HG03354 (cell line): ENCODE measurements around the gene IDNK.
"Not testable (repeated sequence)": the region's sequence is repeated elsewhere in the genome, so short reads cannot be mapped to it uniquely, and the experiment has no call there.

Experiments used
- ATAC-seq: cut with Tn5 transposase; IDR thresholded peaks from one replicate; pipeline ENCODE4 v1.9.1; 2021; ENCODE audit warnings: mild to moderate bottlenecking; ENCODE audit not compliant: unreplicated experiment, poor library complexity, severe bottlenecking

Gene IDNK

GRCh38 chr9:83622939-83623678 is at the start of gene IDNK:
Gene IDNK (plus strand): TSS chr9:83623143. CDS start chr9:83623172, 29 bp downstream.
- peak; percentile 84 for ATAC-seq

GRCh38 chr9:83574482-83574881 is 48.5 kb upstream of the IDNK start:
- ATAC-seq = no peak

- no peak for ATAC-seq
Measured at GRCh38 chr9:83582029-83582428, 40.9 kb upstream of the IDNK start.

GRCh38 chr9:83583151-83584014 is 39.6 kb upstream of the IDNK start:
- peak; percentile 83 for ATAC-seq

- ATAC-seq = no peak
Measured at GRCh38 chr9:83584995-83585394, 37.9 kb upstream of the IDNK start.

- ATAC-seq = no peak
Measured at GRCh38 chr9:83588256-83588655, 34.7 kb upstream of the IDNK start.

GRCh38 chr9:83596899-83597504 is 25.9 kb upstream of the IDNK start:
- peak; percentile 70 for ATAC-seq

- ATAC-seq = no peak
Measured at GRCh38 chr9:83598487-83598886, 24.5 kb upstream of the IDNK start.

- no peak for ATAC-seq
Measured at GRCh38 chr9:83599071-83599470, 23.9 kb upstream of the IDNK start.

- ATAC-seq = no peak
Measured at GRCh38 chr9:83601463-83601862, 21.5 kb upstream of the IDNK start.

- ATAC-seq = not testable (repeated sequence)
Measured at GRCh38 chr9:83607620-83608019, 15.3 kb upstream of the IDNK start.

GRCh38 chr9:83613298-83613697 is 9.6 kb upstream of the IDNK start:
- not testable (repeated sequence) for ATAC-seq

GRCh38 chr9:83617299-83617698 is 5.6 kb upstream of the IDNK start:
- ATAC-seq = no peak

- ATAC-seq = no peak
Measured at GRCh38 chr9:83620841-83621636, 1.9 kb upstream of the IDNK start.

- peak; percentile 63 for ATAC-seq
Measured at GRCh38 chr9:83622433-83622938, 457 bp upstream of the IDNK start.

GRCh38 chr9:83623679-83624076 is 735 bp downstream of the IDNK start:
- peak; percentile 23 for ATAC-seq

GRCh38 chr9:83625178-83625577 is 2.2 kb downstream of the IDNK start:
- ATAC-seq = no peak

GRCh38 chr9:83628540-83628939 is 5.6 kb downstream of the IDNK start:
- no peak for ATAC-seq

GRCh38 chr9:83629433-83630104 is 6.6 kb downstream of the IDNK start:
- no peak for ATAC-seq
